GM21825 (cell line): Measurements from ENCODE around the gene SMIM44.
"Not testable (repeated sequence)": the region's sequence is repeated elsewhere in the genome, so short reads cannot be mapped to it uniquely, and the experiment has no call there.

Experiments
- ATAC-seq: cut with Tn5 transposase; IDR thresholded peaks from one replicate; pipeline ENCODE4 v1.9.1; 2021; ENCODE audit warnings: mild to moderate bottlenecking, moderate library complexity; ENCODE audit not compliant: unreplicated experiment

SMIM44 gene

GRCh38 chr19:3518255-3518654 is 35.0 kb upstream of the SMIM44 start:
- no peak for ATAC-seq

DNA sequence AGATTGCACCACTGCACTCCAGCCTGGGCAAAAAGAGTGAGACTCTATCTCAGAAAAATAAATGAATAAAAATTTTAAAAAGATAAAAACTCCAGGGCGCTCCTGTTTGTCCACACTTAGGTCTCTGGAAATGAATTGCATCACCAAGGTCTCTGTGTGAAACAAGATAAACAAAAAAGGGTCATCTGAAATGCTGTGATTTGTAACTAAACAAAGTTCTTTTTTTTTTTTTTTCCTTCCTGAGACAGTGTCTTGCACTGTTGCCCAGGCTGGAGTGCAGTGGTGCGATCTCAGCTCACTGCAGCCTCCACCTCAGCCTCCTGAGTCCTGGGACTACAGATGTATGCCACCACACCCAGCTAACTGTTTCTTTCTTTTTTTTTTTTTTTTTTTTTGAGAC is 34.4 kb upstream of the SMIM44 start:
- ATAC-seq, result no peak

DNA sequence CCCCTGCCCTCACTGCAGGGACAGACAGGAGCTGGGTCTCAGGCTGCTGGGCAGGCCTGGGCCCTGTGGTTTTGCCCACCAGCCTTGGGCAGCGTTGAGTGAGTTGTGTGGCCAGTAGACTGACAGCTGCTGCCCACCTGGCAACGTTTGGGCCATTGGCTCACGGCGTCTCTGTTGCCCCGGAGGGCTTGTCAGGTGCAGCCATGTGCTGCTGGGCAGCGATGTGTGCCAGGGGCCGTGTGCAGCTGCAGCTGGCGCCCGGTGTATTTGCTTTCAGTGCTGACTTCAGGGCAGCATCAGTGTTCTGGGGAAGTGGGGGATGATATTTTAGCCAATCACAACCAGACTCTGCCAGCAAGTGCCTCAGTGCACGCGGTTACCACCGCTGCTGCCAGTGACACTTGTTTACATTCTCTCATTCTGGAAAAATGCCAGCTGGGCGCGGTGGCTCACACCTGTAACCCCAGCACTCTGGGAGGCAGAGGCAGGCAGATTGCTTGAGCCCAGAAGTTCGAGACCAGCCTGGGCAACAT is 33.5 kb upstream of the SMIM44 start:
- ATAC-seq, result no peak

GRCh38 chr19:3515891-3516422 is 32.7 kb upstream of the SMIM44 start:
- ATAC-seq, result no peak

GRCh38 chr19:3514930-3515329 is 31.7 kb upstream of the SMIM44 start:
- no peak for ATAC-seq

- ATAC-seq, result no peak
Measured at GRCh38 chr19:3513229-3514140, 30.2 kb upstream of the SMIM44 start.

GRCh38 chr19:3512562-3513228 is 29.5 kb upstream of the SMIM44 start:
- no peak for ATAC-seq

DNA sequence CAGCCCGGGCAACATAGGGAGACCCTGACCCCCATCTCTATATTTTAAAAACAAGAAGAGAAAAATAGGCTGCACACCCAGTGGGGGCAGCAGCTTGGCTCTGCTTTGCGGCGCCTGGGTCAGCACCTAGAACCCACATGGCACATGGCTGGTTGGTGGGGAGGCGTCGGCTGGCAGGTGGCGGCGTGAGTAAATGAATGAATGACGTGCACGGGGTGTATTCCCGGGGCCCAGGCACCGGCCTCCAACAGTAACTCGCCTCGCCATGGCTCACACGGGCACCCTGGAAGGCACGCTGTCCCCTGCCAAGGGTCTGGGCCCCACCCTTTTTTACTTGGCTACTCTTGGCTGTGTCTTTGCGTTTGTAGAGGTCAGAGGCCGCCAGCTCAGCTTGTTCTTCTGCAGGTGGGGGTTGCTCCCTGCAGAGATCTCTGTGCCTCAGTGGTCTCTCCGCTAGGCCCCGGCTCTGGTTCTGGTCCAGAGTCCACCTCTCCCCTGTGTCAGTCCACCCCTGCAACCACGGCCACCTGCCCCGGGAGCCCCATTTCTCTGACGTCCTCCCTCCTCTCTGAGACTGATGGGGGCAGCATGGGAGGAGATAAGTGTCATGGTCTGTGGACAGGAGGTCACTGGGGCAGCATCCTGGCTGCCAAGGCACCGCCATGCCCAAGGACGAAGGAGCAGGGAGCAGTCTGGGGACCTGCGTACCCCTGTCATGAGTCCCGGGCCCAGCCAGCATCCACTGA is 28.4 kb upstream of the SMIM44 start:
- no peak for ATAC-seq

- no peak for ATAC-seq
Measured at GRCh38 chr19:3510727-3511126, 27.5 kb upstream of the SMIM44 start.

- ATAC-seq, result no peak
Measured at GRCh38 chr19:3509566-3509989, 26.3 kb upstream of the SMIM44 start.

- no peak for ATAC-seq
Measured at GRCh38 chr19:3508771-3509535, 25.7 kb upstream of the SMIM44 start.

DNA sequence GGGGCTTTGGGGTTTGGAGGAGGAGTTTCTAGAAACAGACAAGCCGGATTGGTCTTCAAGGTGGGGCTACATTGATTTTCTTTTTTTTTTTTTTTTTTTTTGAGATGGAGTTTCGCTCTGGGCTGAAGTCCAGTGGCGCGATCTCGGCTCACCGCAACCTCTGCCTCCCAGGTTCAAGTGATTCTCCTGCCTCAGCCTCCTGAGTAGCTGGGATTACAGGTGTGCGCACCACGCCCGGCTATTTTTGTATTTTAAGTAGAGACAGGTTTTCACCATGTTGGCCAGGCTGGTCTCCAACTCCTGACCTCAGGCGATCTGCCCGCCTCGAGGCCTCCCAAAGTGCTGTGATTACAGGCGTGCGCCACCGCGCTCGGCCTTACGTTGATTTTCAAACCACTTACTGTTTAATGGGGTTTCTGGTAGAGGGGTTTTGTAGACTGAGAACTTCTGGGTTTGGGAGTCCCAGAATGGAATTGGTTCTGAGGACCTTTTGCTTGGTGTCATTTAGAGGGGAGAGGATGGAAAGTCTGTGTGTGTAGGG is 24.9 kb upstream of the SMIM44 start:
- not testable (repeated sequence) for ATAC-seq

- no peak for ATAC-seq
Measured at GRCh38 chr19:3507371-3508120, 24.3 kb upstream of the SMIM44 start.

DNA sequence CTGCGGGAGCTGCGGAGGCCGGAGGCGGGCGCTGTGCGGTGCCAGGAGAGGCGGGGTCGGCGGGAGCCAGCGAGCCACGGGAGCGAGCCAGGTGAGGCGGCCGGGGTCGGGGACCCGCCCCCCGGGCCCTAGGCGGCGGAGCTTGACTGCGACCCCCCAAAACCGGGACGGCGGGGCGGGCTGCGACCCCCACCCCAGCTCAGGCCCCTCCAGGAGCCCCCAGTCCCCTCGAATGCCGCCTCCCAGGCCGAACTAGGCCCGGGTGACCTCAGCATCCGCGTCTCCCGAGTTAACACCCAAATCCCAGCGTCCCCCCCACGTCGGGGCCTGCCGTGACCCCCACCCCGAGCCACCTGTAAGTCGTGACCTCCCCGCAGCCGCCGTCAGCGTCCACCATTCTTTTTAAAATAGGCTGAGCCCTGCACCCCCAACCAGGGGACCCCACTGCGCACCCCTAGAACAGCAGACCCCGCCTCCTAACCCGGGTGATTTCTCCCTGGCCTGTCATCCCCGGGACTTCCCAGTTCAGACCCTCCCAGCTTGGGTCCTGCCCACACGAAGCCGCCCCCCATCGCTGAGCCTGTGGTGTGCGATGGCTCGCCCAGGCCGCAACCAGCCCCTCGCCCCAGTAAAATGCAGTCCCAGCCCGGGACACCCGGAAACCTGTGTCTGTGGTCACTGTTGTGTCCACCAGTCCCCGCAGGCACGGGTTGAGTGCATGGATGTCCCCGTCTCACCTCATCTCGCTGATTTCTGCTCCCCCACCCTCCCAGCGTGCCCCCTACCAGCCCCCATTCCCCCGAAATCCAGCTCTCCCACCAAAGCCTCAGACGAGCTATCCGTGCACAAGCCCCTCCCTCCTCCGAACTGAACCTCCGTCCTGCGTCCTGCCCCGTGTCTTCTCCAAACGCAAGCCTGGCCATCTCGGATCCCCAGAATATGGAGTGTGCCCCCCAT is 23.4 kb upstream of the SMIM44 start:
- ATAC-seq, result peak; percentile 16

DNA sequence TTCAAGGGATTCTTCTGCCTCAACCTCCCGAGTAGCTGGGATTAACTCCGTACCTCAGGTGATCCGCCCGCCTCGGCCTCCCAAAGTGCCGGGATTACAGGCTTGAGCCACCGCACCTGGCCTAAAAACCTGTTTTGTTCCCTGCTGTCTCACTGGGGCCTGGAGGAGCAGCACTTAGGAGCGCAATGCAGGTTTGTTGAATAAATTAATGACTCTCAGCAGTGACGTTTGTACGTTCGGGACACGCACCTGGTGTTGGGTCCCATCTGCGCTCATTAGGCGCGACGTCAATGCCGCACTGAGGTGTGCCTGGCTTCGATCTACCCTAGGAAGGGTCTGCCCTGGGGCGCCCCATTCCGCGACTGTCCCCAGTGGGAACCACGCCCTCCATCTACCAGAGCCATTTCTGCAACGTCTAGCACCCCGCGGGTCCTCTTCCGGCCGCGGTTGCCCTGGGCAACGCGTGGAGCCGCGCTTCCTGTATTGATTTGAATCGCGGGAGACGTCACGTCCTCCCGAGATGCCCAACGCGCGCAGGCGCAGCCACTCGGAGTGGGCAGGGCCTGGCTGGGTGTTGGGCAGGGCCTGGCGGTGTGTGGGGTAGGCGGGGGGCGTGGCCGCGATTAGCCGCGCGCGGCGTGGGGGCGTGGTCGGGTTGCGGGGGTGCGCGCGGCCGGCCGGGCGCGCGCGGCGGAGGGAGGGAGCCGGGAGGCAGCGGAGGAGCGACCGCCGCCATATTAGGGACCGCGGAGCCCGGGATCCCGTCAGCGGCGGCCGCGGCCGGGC is 22.6 kb upstream of the SMIM44 start, which contains the start of gene FZR1:
FZR1 (plus strand) TSS at position 714 of the 786 bp plus-strand sequence. CDS start 16,679 bp downstream, outside the sequence.
- ATAC-seq, result peak; percentile 70

- no peak for ATAC-seq
Measured at GRCh38 chr19:3504735-3505134, 21.5 kb upstream of the SMIM44 start.

GRCh38 chr19:3503036-3503572 is 19.9 kb upstream of the SMIM44 start:
- ATAC-seq, result no peak
